ENCODE measurements around the gene ZNF106.

DNA sequence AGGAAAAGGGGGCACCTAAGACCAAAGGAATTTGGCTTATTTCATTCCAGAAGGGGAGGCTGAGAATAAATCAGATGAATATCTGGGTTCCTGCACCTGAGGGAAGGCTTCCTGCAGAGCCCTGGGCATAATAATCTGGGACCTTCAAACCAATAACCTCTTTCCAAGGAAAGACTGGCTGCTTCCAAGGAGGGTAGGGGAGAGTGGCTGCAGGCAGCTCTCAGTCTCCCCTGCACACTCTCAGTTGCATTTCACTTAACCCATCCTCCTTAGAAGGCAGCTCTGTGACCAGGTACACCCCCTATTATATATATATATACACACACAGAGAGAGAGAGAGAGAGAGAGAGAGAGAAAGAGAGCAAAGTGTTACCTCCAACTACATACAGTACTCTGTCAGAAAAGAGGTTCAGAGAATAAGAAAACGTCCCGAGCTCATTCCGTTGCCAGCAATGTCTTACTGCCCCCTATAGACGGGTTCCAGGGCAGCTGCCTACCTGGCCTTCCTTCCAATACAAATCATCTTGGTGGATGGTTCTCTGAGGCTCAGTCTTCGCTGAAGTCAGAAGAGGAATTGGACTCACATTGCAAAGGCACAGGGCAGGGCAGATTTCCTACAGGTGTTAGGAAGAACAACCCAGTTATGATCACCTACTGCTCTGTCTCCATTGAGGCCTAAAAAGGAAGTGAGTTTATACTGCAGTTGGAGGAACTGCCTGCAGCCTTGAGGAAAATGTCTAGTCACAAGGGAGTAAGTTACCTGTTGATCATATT is 105.5 kb downstream of the ZNF106 start:
- TF ChIP-seq, protein P1, sequence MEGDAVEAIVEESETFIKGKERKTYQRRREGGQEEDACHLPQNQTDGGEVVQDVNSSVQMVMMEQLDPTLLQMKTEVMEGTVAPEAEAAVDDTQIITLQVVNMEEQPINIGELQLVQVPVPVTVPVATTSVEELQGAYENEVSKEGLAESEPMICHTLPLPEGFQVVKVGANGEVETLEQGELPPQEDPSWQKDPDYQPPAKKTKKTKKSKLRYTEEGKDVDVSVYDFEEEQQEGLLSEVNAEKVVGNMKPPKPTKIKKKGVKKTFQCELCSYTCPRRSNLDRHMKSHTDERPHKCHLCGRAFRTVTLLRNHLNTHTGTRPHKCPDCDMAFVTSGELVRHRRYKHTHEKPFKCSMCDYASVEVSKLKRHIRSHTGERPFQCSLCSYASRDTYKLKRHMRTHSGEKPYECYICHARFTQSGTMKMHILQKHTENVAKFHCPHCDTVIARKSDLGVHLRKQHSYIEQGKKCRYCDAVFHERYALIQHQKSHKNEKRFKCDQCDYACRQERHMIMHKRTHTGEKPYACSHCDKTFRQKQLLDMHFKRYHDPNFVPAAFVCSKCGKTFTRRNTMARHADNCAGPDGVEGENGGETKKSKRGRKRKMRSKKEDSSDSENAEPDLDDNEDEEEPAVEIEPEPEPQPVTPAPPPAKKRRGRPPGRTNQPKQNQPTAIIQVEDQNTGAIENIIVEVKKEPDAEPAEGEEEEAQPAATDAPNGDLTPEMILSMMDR (IDR thresholded peaks at IDR 0.05): no peak
- TF ChIP-seq EP300 (IDR thresholded peaks at IDR 0.05): no peak
- no peak for TF ChIP-seq POLR2AphosphoS5 (IDR thresholded peaks at IDR 0.05)

All from sigmoid colon (tissue), 4 donors.